ENCODE data around the gene TNFSF15.

The TNFSF15 gene

GRCh38 chr9:114850871-114851270 is 45.0 kb upstream of the TNFSF15 start:
- TF ChIP-seq CTCF (IDR thresholded peaks at IDR 0.05; ENCODE audit: low read depth, low read length), result no peak
- H3K4me3 ChIP-seq (replicated peaks in 1 of 2; ENCODE audit: low read depth in 2 of 2, low read length in 2 of 2), result no peak overlapping the region
- DNase-seq (ENCODE audit: low read depth in 2 of 2), result peak; percentile 9 to 46

GRCh38 chr9:114849450-114849849 is 43.6 kb upstream of the TNFSF15 start:
- TF ChIP-seq CTCF (IDR thresholded peaks at IDR 0.05; ENCODE audit: low read depth, low read length), result no peak
- H3K4me3 ChIP-seq (replicated peaks in 1 of 2; ENCODE audit: low read depth in 2 of 2, low read length in 2 of 2), result no peak overlapping the region
- no peak for DNase-seq (ENCODE audit: low read depth in 2 of 2)

- DNase-seq (ENCODE audit: low read depth in 2 of 2), result no peak
- no peak for TF ChIP-seq CTCF (IDR thresholded peaks at IDR 0.05; ENCODE audit: low read depth, low read length)
- no peak overlapping the region for H3K4me3 ChIP-seq (replicated peaks in 1 of 2; ENCODE audit: low read depth in 2 of 2, low read length in 2 of 2)
These were observed 41.9 kb upstream of the TNFSF15 start for GRCh38 chr9:114847492-114848417.

- no peak overlapping the region for H3K4me3 ChIP-seq (replicated peaks in 1 of 2; ENCODE audit: low read depth in 2 of 2, low read length in 2 of 2)
- TF ChIP-seq CTCF (IDR thresholded peaks at IDR 0.05; ENCODE audit: low read depth, low read length), result no peak
- DNase-seq (ENCODE audit: low read depth in 2 of 2), result no peak
These were observed 39.5 kb upstream of the TNFSF15 start for GRCh38 chr9:114845373-114845772.

GRCh38 chr9:114844766-114845165 is 38.9 kb upstream of the TNFSF15 start:
- no peak for DNase-seq (ENCODE audit: low read depth in 2 of 2)
- no peak for TF ChIP-seq CTCF (IDR thresholded peaks at IDR 0.05; ENCODE audit: low read depth, low read length)
- no peak overlapping the region for H3K4me3 ChIP-seq (replicated peaks in 1 of 2; ENCODE audit: low read depth in 2 of 2, low read length in 2 of 2)

GRCh38 chr9:114837923-114838322 is 32.1 kb upstream of the TNFSF15 start:
- peak in 1 of 2 donors; percentile 50 for DNase-seq (ENCODE audit: low read depth in 2 of 2)
- no peak for TF ChIP-seq CTCF (IDR thresholded peaks at IDR 0.05; ENCODE audit: low read depth, low read length)
- no peak overlapping the region for H3K4me3 ChIP-seq (replicated peaks in 1 of 2; ENCODE audit: low read depth in 2 of 2, low read length in 2 of 2)
